Measurements from ENCODE around the gene RPGRIP1.

The RPGRIP1 gene

GRCh38 chr14:21240417-21240816, 39.5 kb upstream of the RPGRIP1 start:
- H4K20me1 ChIP-seq (ENCODE audit: insufficient read depth, low read length, poor library complexity, severe bottlenecking): peaks cover 99% of the 10 kb centered on the region
- peaks cover 8% of the 10 kb centered on the region; the same call in 1 of the 2 replicates for H3F3A ChIP-seq (ENCODE audit: low read depth)
- H3K36me3 ChIP-seq (ENCODE audit: insufficient read depth, low read length): peaks cover 72% of the 10 kb centered on the region; the same call in 1 of the 2 replicates
- TF ChIP-seq CTCF (conservative IDR thresholded peaks at IDR 0.05; ENCODE audit: low read length) (no peak), EZH2phosphoT487 (IDR thresholded peaks at IDR 0.05; ENCODE audit: borderline replicate concordance) (no peak)
- H3K9me3 ChIP-seq (ENCODE audit: insufficient read depth, low read depth, low read length): no peaks in the 10 kb centered on the region
- H3K4me1 ChIP-seq (ENCODE audit: insufficient read depth, low read length, poor library complexity, severe bottlenecking): no peaks in the 10 kb centered on the region
- peaks cover 98% of the 10 kb centered on the region for H3K79me2 ChIP-seq (ENCODE audit: insufficient read depth, low read length)
- no peak overlapping the region for H3K9ac ChIP-seq (ENCODE audit: low read depth, low read length, poor library complexity, severe bottlenecking)
- H3K4me3 ChIP-seq (ENCODE audit: low read length, poor library complexity, severe bottlenecking): no peak overlapping the region
- no peak overlapping the region for H2AFZ ChIP-seq (ENCODE audit: low read length)
- H3K9me2 ChIP-seq (replicated peaks; ENCODE audit: low read depth, low read length): no peaks in the 10 kb centered on the region
- no peak overlapping the region for H3K4me2 ChIP-seq (ENCODE audit: low read depth, low read length, poor library complexity, severe bottlenecking)
- H3K27me3 ChIP-seq (ENCODE audit: insufficient read depth, low read length, poor library complexity, severe bottlenecking): no peaks in the 10 kb centered on the region

GRCh38 chr14:21241218-21241819, 38.6 kb upstream of the RPGRIP1 start:
- Histone ChIP-seq H2AFZ (ENCODE audit: low read length) (no peak overlapping the region), H3K27me3 (ENCODE audit: insufficient read depth, low read length, poor library complexity, severe bottlenecking) (no peaks in the 10 kb centered on the region), H4K20me1 (ENCODE audit: insufficient read depth, low read length, poor library complexity, severe bottlenecking) (peaks cover 97% of the 10 kb centered on the region), H3K79me2 (ENCODE audit: insufficient read depth, low read length) (peaks cover 98% of the 10 kb centered on the region), H3K4me2 (ENCODE audit: low read depth, low read length, poor library complexity, severe bottlenecking) (no peak overlapping the region), H3F3A (ENCODE audit: low read depth) (peaks cover 8% of the 10 kb centered on the region; the same call in 1 of the 2 replicates), H3K9me2 (replicated peaks; ENCODE audit: low read depth, low read length) (no peaks in the 10 kb centered on the region), H3K9me3 (ENCODE audit: insufficient read depth, low read depth, low read length) (no peaks in the 10 kb centered on the region), H3K9ac (ENCODE audit: low read depth, low read length, poor library complexity, severe bottlenecking) (no peak overlapping the region), H3K4me1 (ENCODE audit: insufficient read depth, low read length, poor library complexity, severe bottlenecking) (no peaks in the 10 kb centered on the region), H3K36me3 (ENCODE audit: insufficient read depth, low read length) (peaks cover 69% of the 10 kb centered on the region; the same call in 1 of the 2 replicates), H3K4me3 (ENCODE audit: low read length, poor library complexity, severe bottlenecking) (no peak overlapping the region)
- TF ChIP-seq EZH2phosphoT487 (IDR thresholded peaks at IDR 0.05; ENCODE audit: borderline replicate concordance) (no peak), CTCF (conservative IDR thresholded peaks at IDR 0.05; ENCODE audit: low read length) (peak; percentile 60)

- no peaks in the 10 kb centered on the region for H3K9me2 ChIP-seq (replicated peaks; ENCODE audit: low read depth, low read length)
- H3F3A ChIP-seq (ENCODE audit: low read depth): peaks cover 9% of the 10 kb centered on the region; the same call in 1 of the 2 replicates
- H3K4me1 ChIP-seq (ENCODE audit: insufficient read depth, low read length, poor library complexity, severe bottlenecking): no peaks in the 10 kb centered on the region
- no peak overlapping the region for H3K9ac ChIP-seq (ENCODE audit: low read depth, low read length, poor library complexity, severe bottlenecking)
- no peak for TF ChIP-seq EZH2phosphoT487 (IDR thresholded peaks at IDR 0.05; ENCODE audit: borderline replicate concordance)
- H4K20me1 ChIP-seq (ENCODE audit: insufficient read depth, low read length, poor library complexity, severe bottlenecking): peaks cover 97% of the 10 kb centered on the region
- no peak overlapping the region for H3K4me3 ChIP-seq (ENCODE audit: low read length, poor library complexity, severe bottlenecking)
- no peaks in the 10 kb centered on the region for H3K9me3 ChIP-seq (ENCODE audit: insufficient read depth, low read depth, low read length)
- no peaks in the 10 kb centered on the region for H3K27me3 ChIP-seq (ENCODE audit: insufficient read depth, low read length, poor library complexity, severe bottlenecking)
- H3K4me2 ChIP-seq (ENCODE audit: low read depth, low read length, poor library complexity, severe bottlenecking): no peak overlapping the region
- H3K79me2 ChIP-seq (ENCODE audit: insufficient read depth, low read length): peaks cover 98% of the 10 kb centered on the region
- H3K36me3 ChIP-seq (ENCODE audit: insufficient read depth, low read length): peaks cover 64% of the 10 kb centered on the region; the same call in 1 of the 2 replicates
- no peak overlapping the region for H2AFZ ChIP-seq (ENCODE audit: low read length)
Observed at GRCh38 chr14:21244544-21244943, 35.3 kb upstream of the RPGRIP1 start.

- no peaks in the 10 kb centered on the region for H3K4me1 ChIP-seq (ENCODE audit: insufficient read depth, low read length, poor library complexity, severe bottlenecking)
- H3K9me2 ChIP-seq (replicated peaks; ENCODE audit: low read depth, low read length): no peaks in the 10 kb centered on the region
- H3K27me3 ChIP-seq (ENCODE audit: insufficient read depth, low read length, poor library complexity, severe bottlenecking): no peaks in the 10 kb centered on the region
- no peak overlapping the region for H3K9ac ChIP-seq (ENCODE audit: low read depth, low read length, poor library complexity, severe bottlenecking)
- H3K36me3 ChIP-seq (ENCODE audit: insufficient read depth, low read length): peaks cover 72% of the 10 kb centered on the region
- no peak overlapping the region for H2AFZ ChIP-seq (ENCODE audit: low read length)
- no peaks in the 10 kb centered on the region for H3K9me3 ChIP-seq (ENCODE audit: insufficient read depth, low read depth, low read length)
- peaks cover 12% of the 10 kb centered on the region; the same call in 1 of the 2 replicates for H3F3A ChIP-seq (ENCODE audit: low read depth)
- peaks cover 98% of the 10 kb centered on the region for H3K79me2 ChIP-seq (ENCODE audit: insufficient read depth, low read length)
- no peak overlapping the region for H3K4me2 ChIP-seq (ENCODE audit: low read depth, low read length, poor library complexity, severe bottlenecking)
- peaks cover 97% of the 10 kb centered on the region for H4K20me1 ChIP-seq (ENCODE audit: insufficient read depth, low read length, poor library complexity, severe bottlenecking)
- no peak overlapping the region for H3K4me3 ChIP-seq (ENCODE audit: low read length, poor library complexity, severe bottlenecking)
- no peak for TF ChIP-seq EZH2phosphoT487 (IDR thresholded peaks at IDR 0.05; ENCODE audit: borderline replicate concordance)
- TF ChIP-seq CTCF (conservative IDR thresholded peaks at IDR 0.05; ENCODE audit: low read length): no peak
Observed at GRCh38 chr14:21245813-21246212, 34.1 kb upstream of the RPGRIP1 start.

All from Loucy (cell line).